GM19023 (cell line): ENCODE results near the gene DLG2.

ENCODE experiments used
- ATAC-seq: cut with Tn5 transposase; IDR thresholded peaks from one replicate; pipeline ENCODE4 v1.9.1; 2021; ENCODE audit warnings: mild to moderate bottlenecking, moderate library complexity; ENCODE audit not compliant: unreplicated experiment

The DLG2 gene

DNA sequence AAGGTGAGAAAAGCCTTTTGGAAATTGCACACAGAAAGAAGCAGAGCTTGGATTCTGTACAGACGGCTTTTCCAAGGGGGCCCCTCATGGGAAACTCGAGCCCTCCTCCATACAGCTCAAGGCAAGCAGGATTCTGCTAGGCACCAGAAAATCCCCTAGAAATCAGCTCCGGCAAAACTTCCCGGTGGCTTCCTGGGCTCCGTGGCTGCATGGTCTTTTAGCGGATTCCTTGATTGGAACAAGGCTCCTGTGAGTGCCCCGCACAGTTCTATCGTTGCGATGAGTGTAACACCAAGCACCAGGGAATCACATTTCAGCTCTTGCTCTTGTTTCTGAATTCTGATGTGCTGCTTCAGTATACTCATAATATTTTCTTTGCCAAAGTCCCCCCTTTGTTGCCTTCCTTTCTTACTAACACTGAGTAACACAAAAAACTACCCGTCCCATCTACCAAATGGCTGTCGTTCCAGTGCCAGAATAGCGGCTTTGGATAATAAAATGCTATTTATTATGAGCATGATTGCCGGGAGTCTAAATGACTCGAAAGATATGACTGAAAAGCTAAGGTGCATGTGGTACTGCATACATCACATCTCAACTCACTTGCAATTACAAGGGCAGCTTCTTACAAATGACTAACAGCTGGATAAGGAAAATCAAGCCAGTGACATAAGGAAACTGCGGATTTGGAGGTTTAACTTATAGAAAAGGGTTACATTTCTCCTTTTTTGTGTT lies 494.1 kb downstream of the DLG2 start:
- no peak for ATAC-seq

DNA sequence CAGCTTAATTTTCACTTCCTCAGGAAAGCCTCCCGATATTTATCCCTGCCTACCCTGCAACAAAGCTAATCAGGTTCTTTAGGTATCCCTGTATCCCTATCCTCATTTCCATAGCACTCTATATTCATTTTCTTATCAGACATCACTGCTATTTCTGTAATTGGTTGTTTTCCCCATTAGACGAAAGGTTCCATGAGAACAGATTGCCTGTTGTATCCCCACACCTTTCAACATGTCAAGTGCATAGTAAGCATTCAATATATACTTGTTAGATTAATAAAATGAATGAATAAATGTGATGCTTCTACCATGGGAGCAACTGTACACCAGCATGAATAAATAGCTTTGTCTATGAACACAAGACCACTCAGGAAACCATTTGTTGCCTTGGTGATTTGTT lies 499.8 kb downstream of the DLG2 start:
- no peak for ATAC-seq

DNA sequence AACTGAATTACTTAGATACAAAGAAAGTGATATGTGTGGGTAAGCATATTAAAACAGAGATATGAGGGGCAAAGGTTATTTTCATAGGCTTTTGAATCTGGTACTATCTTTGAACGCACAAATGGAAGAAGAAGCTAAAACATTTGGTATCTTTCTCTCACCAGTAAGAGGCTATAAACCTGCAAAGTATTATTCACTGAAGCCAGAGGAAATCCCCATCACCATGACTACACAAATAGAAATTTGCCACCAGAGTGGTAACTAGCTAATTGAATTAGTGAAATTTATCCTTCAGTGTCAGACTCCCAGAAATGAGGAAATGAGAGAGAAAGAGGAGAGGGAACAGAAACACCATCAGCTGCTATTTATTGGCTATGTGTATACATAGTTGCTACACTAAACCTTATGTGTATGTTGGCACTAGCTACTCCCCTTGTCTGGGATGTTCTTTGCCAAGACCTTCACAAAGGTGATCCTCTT lies 503.4 kb downstream of the DLG2 start:
- ATAC-seq, result peak; percentile 95

DNA sequence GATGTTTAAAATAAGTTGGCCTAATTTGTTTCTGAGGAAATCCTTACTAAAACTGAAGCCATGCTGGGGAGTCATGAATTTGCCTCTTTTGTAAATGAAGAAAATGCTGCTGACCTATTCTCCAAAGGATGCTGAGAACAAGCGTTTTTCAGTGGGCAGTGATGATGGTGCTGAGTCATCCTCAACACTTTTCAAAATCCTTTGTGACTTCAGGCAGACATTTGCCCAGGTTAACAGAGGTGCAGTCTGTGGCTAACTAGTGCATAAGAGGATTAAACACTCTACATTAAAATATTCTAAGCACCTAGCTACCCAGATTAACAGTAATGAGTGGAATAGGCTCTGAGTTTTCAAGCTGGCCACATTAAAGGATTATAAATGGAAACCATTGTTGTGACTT lies 509.0 kb downstream of the DLG2 start:
- ATAC-seq, result no peak

DNA sequence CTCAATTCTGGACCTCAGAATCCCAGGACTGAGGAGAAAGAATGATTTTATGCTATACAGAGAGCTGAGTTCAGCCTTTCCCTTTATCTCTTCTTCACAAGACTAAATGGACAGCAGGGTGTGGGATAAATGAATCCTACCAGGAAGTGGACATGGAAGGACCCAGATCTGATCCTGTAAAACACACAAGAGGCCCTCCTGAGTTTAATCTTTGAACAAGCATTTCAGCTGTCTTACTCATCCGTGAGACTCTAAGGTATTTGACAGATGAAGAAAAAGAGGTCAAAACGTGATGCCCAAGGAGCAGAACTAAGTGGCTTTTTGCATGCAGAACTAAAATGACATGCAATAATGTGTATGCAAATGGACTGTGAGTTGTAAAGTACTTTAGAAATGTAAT lies 511.3 kb downstream of the DLG2 start:
- ATAC-seq, result no peak

DNA sequence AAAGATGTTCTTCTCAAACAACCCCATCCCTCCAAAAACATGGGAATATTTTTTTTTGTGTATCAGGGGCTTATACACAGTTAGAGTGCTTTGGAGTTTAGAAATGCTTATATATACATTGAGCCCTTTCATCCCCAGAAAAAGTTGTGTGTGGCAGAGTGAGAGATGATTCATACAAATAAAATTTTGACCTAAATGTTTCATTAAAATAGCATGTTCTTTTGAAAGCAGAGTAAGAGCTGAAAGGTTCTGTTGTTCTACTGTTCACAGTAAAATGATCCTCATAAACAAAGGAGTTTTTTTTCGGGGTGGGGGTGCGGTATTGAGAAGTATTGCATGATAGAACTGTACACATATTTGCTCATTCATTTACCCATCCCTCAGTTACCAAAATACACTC lies 512.4 kb downstream of the DLG2 start:
- no peak for ATAC-seq

DNA sequence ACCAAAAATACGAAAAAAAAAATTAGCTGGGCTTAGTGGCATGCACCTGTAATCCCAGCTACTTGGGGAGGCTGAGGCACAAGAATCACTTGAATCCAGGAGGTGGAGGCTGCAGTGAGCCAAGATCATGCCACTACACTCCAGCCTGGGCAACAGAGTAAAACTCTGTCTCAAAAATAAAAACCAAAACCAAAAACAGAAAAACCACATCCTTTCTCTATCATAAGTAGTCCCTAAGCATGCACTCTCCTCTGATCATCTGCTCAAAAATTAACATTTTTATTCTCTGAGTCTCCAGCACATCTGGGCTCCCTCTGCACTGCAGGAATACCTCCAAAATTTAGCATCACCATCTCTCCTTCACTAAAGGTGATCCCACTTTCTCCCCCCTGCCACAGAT lies 516.9 kb downstream of the DLG2 start:
- peak; percentile 97 for ATAC-seq

DNA sequence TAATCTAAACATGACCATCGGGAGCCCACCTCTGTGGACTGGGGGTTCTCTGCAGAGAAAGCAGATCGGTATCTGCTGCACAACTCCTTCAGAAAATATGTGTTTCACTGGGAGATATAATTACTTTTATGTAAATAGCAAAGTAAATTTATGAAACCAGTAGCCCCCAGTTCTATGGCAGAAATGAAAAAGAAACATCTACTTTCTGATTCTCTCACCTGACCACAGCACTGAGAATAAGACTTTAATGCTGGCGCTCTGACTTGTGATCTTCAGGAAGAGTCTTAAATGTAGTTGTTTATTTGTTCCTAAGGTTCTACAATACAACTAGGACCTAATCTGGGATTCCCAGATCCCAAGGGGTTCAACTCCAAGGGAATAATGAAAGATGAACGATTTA lies 518.0 kb downstream of the DLG2 start:
- peak; percentile 52 for ATAC-seq

DNA sequence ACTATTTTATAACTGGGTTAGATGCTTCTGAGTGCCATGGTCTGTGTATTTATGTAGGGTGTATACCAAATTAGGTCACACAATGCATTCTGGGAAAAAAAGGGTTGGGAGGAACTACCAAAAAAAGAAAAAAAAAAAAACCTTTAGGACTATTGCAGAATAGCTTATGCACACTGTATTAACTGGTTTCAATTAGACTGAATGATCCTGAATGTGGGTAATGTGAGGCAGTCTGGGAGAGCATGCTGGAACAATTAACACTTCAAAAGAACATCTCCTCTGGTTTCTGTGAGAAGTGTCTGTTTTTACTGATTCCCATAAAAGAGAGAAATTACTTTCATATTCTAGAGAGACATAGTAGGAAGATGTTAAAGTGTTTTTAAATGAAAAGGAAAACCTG lies 521.3 kb downstream of the DLG2 start:
- no peak for ATAC-seq

DNA sequence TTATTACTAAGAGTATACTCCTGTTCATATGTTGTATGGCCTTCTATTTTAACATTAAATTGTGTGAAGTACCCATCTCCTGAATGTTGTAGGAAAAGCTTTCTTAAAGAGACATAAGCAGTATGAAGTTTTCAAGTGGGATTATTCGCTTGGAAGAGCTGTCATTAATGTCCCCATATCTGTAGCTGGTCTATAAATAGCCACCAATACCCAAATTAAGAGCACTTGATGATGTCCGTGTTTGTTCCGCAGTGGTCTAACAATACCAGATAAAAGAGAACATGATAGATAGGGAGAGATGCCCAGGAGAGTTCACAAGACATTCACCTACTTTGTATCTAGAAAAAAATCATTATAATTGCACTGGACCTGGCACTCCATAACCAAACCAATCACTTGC lies 527.6 kb downstream of the DLG2 start:
- ATAC-seq, result no peak

DNA sequence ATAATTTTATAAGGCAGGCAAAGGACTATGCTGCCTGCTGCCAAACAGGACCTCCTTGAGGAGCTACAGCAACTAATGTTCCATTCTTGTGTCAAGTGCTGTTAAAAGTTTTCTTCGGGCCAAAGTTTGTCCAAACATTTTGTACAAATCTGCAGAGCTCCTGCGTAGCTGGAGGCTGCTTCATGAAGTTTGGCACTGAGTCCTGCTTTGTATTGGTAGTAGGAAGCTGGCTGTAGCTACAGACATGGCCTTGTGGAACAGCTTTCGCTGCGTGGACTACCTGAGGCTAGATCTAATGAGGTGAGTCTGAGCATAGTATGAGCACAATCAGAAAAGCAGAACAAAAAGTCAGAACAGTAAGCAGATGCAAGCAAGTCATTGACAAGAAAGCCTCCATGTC lies 528.1 kb downstream of the DLG2 start:
- no peak for ATAC-seq

DNA sequence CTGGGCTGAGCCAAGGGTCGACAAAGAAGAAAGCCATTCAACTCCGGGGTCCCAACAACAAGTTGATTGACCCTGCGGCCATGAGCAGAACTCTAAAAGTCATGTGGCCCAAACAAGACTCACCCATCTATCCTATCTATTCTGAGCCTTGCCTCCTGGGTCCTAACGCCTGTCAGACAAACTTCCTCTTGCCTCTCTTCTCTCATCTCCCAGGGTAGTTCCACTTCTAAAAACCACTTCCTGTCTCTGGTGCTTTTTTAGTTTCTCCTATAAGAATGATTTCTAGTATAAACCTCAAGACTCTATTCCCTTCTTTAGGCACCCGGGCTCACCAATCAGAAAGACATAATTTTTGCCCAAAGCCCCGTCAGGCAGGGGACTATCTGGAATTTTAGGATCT lies 530.2 kb downstream of the DLG2 start:
- ATAC-seq, result no peak

DNA sequence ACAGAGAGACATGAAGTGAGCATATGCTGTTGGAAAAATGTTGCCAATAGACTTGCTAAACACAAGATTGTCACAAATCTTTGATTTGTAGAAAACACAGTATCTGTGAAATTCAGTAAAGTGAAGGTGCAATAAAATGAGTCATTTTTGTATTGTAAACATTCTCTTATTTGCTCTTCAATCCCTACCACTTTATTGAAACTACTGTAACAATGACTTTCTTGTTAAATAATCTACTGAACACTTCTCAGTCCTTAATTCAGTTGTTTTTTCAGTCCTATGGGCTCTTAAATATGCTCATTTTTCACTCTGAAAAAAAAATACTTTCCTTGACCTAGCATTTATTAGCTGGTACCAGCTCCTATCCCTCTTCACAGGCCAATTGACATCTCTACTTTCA lies 531.9 kb downstream of the DLG2 start:
- no peak for ATAC-seq

DNA sequence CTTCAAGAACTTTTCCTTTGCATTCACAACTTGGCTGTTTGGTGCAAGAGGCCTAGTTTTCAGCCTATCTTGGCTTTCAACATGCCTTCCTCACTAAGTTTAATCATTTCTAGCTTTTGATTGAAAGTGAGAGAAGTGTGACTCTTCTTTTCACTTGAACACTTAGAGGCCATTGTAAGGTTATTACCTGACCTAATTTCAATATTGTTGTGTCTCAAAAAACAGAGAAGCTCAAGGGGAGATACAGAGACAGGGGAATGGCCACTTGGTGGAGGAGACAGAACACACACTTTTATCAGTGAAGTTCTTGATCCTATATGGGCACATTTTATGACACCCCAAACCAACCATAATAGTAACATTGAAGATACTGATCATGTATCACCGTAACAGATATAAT lies 532.3 kb downstream of the DLG2 start:
- no peak for ATAC-seq

DNA sequence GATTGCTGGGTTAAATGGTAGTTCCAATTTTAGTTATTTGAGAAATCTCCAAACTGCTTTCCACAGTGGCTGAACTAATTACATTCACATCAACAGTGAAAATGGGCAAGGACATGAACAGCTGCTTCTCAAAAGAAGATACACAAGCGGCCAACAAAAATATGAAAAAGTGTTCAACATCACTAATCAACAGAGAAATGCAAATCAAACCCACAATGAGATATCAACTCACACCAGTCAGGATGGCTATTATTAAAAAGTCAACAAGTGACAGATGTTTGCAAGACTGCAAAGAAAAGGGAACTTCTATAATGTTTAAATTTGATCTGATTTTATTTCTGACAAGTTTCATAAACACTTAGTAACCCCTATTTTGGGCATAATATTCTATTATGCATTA lies 537.5 kb downstream of the DLG2 start:
- no peak for ATAC-seq

DNA sequence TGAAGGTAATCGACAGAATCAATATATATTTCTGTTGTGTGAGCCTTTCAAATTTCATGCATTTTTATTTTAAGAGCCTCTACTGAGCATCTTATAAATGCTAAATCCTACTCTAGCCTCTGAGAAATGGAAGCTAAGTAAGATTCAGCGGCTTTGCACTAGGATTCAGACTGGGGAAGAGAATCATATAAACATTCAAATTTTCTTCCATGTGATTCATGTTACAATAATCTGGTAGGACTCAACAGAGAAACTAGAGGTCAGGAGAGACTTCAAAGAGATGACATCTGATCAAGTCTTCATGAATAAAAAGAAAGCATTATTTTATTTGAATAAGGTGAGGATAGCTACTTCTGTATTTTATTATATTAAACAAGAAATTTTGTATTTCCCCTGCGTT lies 538.9 kb downstream of the DLG2 start:
- ATAC-seq, result no peak

DNA sequence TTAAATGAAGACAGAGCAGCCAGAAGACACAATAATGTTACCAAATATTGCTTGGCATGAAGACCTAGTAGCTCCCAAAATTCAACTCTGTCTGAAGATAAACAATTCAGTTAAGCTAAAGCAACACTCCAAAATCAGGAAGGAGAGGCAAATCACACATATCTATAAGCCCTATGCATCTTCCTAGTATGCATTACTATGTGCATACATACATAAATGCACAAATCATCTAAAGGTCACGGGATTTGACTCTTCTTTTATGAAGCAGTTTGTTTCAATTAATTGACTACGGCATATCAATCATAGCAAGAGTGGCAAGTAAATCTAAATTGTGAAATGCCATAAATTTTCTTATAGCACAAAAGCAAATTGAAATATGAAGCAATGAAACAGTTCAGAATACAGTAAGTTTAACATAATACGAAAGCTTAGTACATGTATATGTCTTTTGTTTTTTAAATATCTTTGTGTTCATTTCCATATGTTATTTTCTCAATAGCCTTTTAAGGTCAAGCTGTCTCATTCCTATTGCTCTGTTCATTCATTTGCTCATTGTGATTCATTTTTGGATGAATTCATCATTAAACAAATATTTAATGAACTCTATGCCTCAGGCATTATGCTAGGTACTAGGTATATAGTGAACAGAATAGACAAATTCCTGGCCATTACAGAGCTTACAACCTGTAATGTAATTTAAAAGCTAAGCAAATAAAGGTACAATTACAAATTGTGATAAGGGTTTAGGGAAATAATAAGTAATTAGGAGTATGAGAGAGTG lies 540.5 kb downstream of the DLG2 start:
- no peak for ATAC-seq

DNA sequence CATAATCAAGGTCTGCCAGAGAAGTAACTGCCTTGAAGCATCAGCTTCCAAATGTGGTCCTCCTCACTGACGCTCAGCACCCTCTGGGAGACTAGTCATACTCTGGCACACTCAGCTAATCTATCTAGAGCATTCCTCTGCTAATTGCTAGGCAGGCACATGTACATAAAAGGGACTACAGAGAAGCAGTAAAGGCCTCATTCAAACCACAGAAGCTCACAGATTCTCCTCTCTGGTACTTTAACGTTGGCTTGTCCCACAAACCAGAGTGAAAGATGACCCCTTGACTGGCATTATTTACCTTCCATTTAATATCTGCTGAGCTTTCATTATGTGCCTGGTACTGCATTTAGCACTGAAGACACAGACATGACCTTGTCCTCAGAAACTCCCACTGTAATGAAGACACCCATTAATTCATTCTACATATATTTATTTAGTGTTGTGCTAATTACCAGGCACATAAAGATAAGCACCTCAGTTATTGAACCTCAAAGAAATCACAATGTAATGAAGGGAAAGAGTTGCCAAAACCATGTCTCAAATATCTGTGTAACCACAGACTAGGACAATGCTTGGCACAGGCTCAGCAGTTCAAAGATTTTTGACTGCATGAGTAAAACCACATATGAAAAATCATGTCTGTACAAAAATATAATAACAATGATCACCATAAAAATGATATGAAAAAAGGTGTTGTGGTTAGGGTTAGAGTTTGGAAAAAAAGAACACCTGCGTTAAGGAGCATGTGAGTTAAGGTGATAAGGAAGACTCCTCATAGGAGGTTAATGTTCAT lies 550.4 kb downstream of the DLG2 start:
- ATAC-seq, result no peak

DNA sequence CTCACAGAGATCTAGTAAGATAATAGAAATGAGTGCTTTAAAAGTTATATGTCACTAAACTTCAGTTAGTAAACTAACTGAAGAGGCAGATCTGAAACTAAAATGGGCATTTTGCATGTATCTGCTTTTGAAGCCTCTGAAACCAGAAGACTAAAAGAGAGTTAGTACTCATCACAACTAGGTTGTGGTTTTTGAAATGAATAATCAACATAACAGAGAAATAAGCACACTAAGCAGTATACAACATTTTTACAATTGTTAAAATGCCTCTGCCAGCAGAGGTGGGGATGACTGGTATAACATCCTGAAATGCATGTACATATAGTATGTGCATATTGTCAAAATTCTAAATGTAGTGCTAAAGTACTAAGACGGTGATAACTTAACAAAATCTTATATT lies 564.5 kb downstream of the DLG2 start:
- ATAC-seq, result peak; percentile 99

DNA sequence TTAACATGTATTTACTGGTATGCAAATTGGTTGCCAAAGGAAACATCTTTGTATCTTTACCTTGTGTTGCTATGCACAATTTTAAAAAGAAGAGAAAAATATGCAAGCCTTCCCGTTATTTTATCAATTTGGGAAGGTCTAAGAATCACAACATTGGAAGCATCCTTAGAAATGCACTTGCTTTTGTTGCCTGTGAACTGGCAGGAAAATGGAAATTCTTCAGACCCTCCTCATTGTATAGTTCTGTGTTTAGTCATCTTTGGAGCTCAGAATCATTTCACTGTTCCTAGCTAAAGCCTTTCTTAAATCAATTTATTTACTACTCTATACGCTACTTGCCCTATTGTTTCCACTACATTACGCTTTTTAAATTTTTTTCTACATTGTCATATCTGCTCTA lies 574.5 kb downstream of the DLG2 start:
- ATAC-seq, result no peak

DNA sequence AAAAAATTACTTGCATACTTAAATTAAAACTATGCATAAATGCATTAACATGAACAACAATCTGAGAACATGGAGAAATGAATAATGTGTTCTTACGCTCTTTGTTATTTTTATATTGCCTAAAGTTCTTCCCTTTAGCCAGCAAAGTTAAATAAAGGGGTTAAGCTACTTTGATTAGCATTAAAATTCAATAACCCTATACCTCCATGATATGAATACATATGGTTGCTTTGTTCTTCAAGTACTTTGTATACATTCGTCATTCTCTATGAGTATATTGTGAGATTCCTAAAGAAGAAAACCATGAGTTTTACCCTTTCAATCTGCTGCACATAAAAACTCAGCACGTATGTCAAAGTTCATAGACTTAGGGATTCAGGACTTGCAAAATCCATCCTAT lies 578.3 kb downstream of the DLG2 start:
- ATAC-seq, result no peak

DNA sequence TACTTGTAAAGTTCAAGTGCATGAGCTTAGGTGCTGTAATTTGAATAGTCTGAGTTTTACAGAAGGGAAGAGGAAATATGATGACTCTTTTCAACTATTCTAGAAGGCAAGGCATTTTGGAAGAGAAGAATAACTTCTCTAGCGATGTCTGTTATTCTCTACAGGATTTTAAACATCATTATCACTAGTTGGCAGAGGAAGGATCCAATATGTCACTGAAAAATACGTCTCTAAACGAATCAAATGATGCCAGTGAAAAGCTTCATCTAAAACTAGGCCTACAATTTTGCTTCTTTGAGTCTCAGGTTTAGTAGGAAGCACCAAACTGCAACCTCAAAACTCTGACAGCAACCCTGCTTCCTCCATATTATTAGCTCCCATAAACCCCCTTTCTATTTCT lies 581.4 kb downstream of the DLG2 start:
- no peak for ATAC-seq
